ENCODE measurements around the gene FBRSL1.

Gene FBRSL1

GRCh38 chr12:132513458-132514135, 23.6 kb downstream of the FBRSL1 start:
- DNase-seq = no peak

- no peak for DNase-seq
These were observed 24.4 kb downstream of the FBRSL1 start for GRCh38 chr12:132514216-132514820.

GRCh38 chr12:132514838-132515237, 24.9 kb downstream of the FBRSL1 start:
- DNase-seq = no peak

GRCh38 chr12:132516095-132517012, 26.4 kb downstream of the FBRSL1 start:
- no peak for DNase-seq

GRCh38 chr12:132517013-132517739, 27.2 kb downstream of the FBRSL1 start:
- no peak for DNase-seq

- DNase-seq = no peak
These were observed 27.8 kb downstream of the FBRSL1 start for GRCh38 chr12:132517740-132518100.

- no peak for DNase-seq
These were observed 28.5 kb downstream of the FBRSL1 start for GRCh38 chr12:132518354-132518992.

GRCh38 chr12:132520421-132521199, 30.7 kb downstream of the FBRSL1 start:
- no peak for DNase-seq

GRCh38 chr12:132521200-132521580, 31.2 kb downstream of the FBRSL1 start:
- DNase-seq = no peak

- DNase-seq = no peak
These were observed 31.9 kb downstream of the FBRSL1 start for GRCh38 chr12:132521712-132522292.

GRCh38 chr12:132522592-132523380, 32.8 kb downstream of the FBRSL1 start:
- no peak for DNase-seq

- peak; percentile 77 for DNase-seq
These were observed 33.8 kb downstream of the FBRSL1 start for GRCh38 chr12:132523576-132524331.

- DNase-seq = no peak
These were observed 34.5 kb downstream of the FBRSL1 start for GRCh38 chr12:132524405-132524804.

GRCh38 chr12:132525011-132525832, 35.3 kb downstream of the FBRSL1 start:
- no peak for DNase-seq

GRCh38 chr12:132525833-132526455, 36.0 kb downstream of the FBRSL1 start:
- no peak for DNase-seq

- DNase-seq = no peak
These were observed 37.4 kb downstream of the FBRSL1 start for GRCh38 chr12:132527186-132527882.

GRCh38 chr12:132527883-132528264, 37.9 kb downstream of the FBRSL1 start:
- no peak for DNase-seq
